Type B pancreatic cell (in vitro differentiated cells): ENCODE data around the gene CSNK1E. TPM values are rescaled to one million over a fixed set of nuclear protein-coding genes. Genes with fewer than 3 reads are reported as not detected.

Experiments
- DNase-seq: peaks from one replicate; pipeline ENCODE4 v3.0.0; 2021; ENCODE audit warnings: mixed read lengths; ENCODE audit not compliant: unreplicated experiment; ENCODE audit errors: extremely low spot score
- H3K27ac Mint-ChIP-seq: 2 replicates; pipeline ENCODE4 v1.8.0; 2021; ENCODE audit warnings: mild to moderate bottlenecking, mixed read lengths
- H3K27me3 Mint-ChIP-seq: 2 replicates; pipeline ENCODE4 v1.8.0; 2021; ENCODE audit warnings: mixed read lengths
- H3K36me3 Mint-ChIP-seq: 2 replicates; pipeline ENCODE4 v1.8.0; 2021; ENCODE audit warnings: mixed read lengths
- H3K4me1 Mint-ChIP-seq: one replicate; pipeline ENCODE4 v1.8.0; 2021; ENCODE audit warnings: mixed read lengths; ENCODE audit not compliant: unreplicated experiment
- H3K4me3 Mint-ChIP-seq: 2 replicates; pipeline ENCODE4 v1.8.0; 2021; ENCODE audit warnings: mild to moderate bottlenecking, mixed read lengths
- H3K9me3 Mint-ChIP-seq: 2 replicates; pipeline ENCODE4 v1.8.0; 2021; ENCODE audit warnings: mixed read lengths
- CTCF ChIP-seq: fragments of 200-600 bp; sonication (generic); conservative IDR thresholded peaks from 2 replicates; pipeline ENCODE4 v1.5.0; 2021; ENCODE audit warnings: antibody characterized with exemption, mild to moderate bottlenecking
- total RNA-seq: library from RNA; stranded (reverse); gene quantifications from 2 replicates; pipeline ENCODE4 v1.2.1, GENCODE V29; 2021; ENCODE audit warnings: low replicate concordance

CSNK1E gene
- total RNA-seq, 1 donor from 2014 or later: 199 TPM

GRCh38 chr22:38298312-38299005 lies 18.8 kb downstream of the CSNK1E start:
- Mint-ChIP-seq H3K27ac (peak overlapping the region; percentile 100), H3K4me1 (peaks cover 5% of the 10 kb centered on the region), H3K36me3 (peaks cover 23% of the 10 kb centered on the region), H3K9me3 (no peaks in the 10 kb centered on the region), H3K4me3 (peak overlapping the region; percentile 76), H3K27me3 (no peaks in the 10 kb centered on the region)
- DNase-seq: no peak
- TF ChIP-seq CTCF: peak; percentile 61

GRCh38 chr22:38296372-38296771 lies 20.9 kb downstream of the CSNK1E start:
- Mint-ChIP-seq H3K9me3 (no peaks in the 10 kb centered on the region), H3K36me3 (peaks cover 23% of the 10 kb centered on the region), H3K4me1 (peaks cover 5% of the 10 kb centered on the region), H3K4me3 (no peak overlapping the region), H3K27me3 (no peaks in the 10 kb centered on the region), H3K27ac (peak overlapping the region; percentile 6)
- no peak for TF ChIP-seq CTCF
- DNase-seq: no peak

- no peak for DNase-seq
- Mint-ChIP-seq H3K4me1 (peaks cover 2% of the 10 kb centered on the region), H3K36me3 (peaks cover 20% of the 10 kb centered on the region), H3K9me3 (no peaks in the 10 kb centered on the region), H3K4me3 (no peak overlapping the region), H3K27me3 (no peaks in the 10 kb centered on the region), H3K27ac (peak overlapping the region; percentile 50)
- no peak for TF ChIP-seq CTCF
Observed at GRCh38 chr22:38295863-38296262, 21.4 kb downstream of the CSNK1E start.

- H3K27me3 Mint-ChIP-seq: no peaks in the 10 kb centered on the region
- peak overlapping the region; percentile 50 for H3K27ac Mint-ChIP-seq
- no peak for DNase-seq
- no peak for TF ChIP-seq CTCF
- no peaks in the 10 kb centered on the region for H3K9me3 Mint-ChIP-seq
- peaks cover 2% of the 10 kb centered on the region for H3K4me1 Mint-ChIP-seq
- H3K4me3 Mint-ChIP-seq: no peak overlapping the region
- peaks cover 18% of the 10 kb centered on the region for H3K36me3 Mint-ChIP-seq
Observed at GRCh38 chr22:38295339-38295738, 21.9 kb downstream of the CSNK1E start.

GRCh38 chr22:38294193-38294592 lies 23.0 kb downstream of the CSNK1E start:
- Mint-ChIP-seq H3K27ac (peak overlapping the region; percentile 83), H3K4me1 (peaks cover 8% of the 10 kb centered on the region), H3K36me3 (peaks cover 12% of the 10 kb centered on the region), H3K4me3 (no peak overlapping the region), H3K27me3 (no peaks in the 10 kb centered on the region), H3K9me3 (no peaks in the 10 kb centered on the region)
- no peak for DNase-seq
- no peak for TF ChIP-seq CTCF

- Mint-ChIP-seq H3K27me3 (no peaks in the 10 kb centered on the region), H3K4me1 (peaks cover 12% of the 10 kb centered on the region), H3K27ac (peak overlapping the region; percentile 85), H3K9me3 (no peaks in the 10 kb centered on the region), H3K36me3 (peaks cover 9% of the 10 kb centered on the region), H3K4me3 (no peak overlapping the region)
- TF ChIP-seq CTCF: no peak
- DNase-seq: no peak
Observed at GRCh38 chr22:38292694-38293093, 24.5 kb downstream of the CSNK1E start.
